ENCODE data around the gene HNRNPAB. TPM values are rescaled to one million over a fixed set of nuclear protein-coding genes. Genes with fewer than 3 reads are reported as not detected.

HNRNPAB gene
- total and polyA plus RNA-seq, 2 donors (not counting 3 experiments of a cell fraction or from before 2014, with no cell fraction given): 207 to 309 TPM

- no peak overlapping the region for H3K9ac ChIP-seq (replicated peaks; ENCODE audit: extremely low read depth, insufficient read depth, low read length)
- DNase-seq (ENCODE audit: low read depth, low spot score): no peak
Measured at GRCh38 chr5:178256746-178257145, 52.4 kb downstream of the HNRNPAB start.

GRCh38 chr5:178257650-178258049 is 53.3 kb downstream of the HNRNPAB start:
- no peaks in the 10 kb centered on the region for H3K4me1 ChIP-seq (ENCODE audit: control insufficient read depth, extremely low read depth, insufficient read depth, low read length)
- H3K27ac ChIP-seq (ENCODE audit: insufficient read depth, low read depth, low read length): no peak overlapping the region
- DNase-seq (ENCODE audit: low read depth, low spot score) (no peak), FAIRE-seq (no peak)
- H3K27me3 ChIP-seq (ENCODE audit: control insufficient read depth in 2 of 2, insufficient read depth in 2 of 2, low read length in 2 of 2): no peaks in the 10 kb centered on the region
- H3K79me2 ChIP-seq (ENCODE audit: control insufficient read depth, insufficient read depth, low read length): no peaks in the 10 kb centered on the region
- H4K20me1 ChIP-seq (replicated peaks; ENCODE audit: control insufficient read depth, extremely low read depth, insufficient read depth, low read length): no peaks in the 10 kb centered on the region
- no peaks in the 10 kb centered on the region for H3K9me1 ChIP-seq (replicated peaks; ENCODE audit: control insufficient read depth, extremely low read depth, insufficient read depth, low read length)
- TF ChIP-seq POLR2AphosphoS5 (IDR thresholded peaks at IDR 0.05; ENCODE audit: insufficient read depth, low read depth, low read length) (no peak), MAX (IDR thresholded peaks at IDR 0.05; ENCODE audit: insufficient read depth, insufficient read length) (no peak), GATA2 (IDR thresholded peaks at IDR 0.05; ENCODE audit: insufficient read depth, insufficient read length, low read depth, low read length) (no peak), EZH2 (IDR thresholded peaks at IDR 0.05; ENCODE audit: borderline replicate concordance, low read depth, low read length, severe bottlenecking) (no peak), FOS (IDR thresholded peaks at IDR 0.05; ENCODE audit: borderline replicate concordance, insufficient read depth, low read length) (no peak), JUN (IDR thresholded peaks at IDR 0.05; ENCODE audit: borderline replicate concordance, insufficient read depth, insufficient read length, low read depth) (no peak), MYC (IDR thresholded peaks at IDR 0.05; ENCODE audit: low read depth, low read length) (no peak), POLR2A (IDR thresholded peaks at IDR 0.05; ENCODE audit: low read depth, low read length) (no peak)
- TF ChIP-seq, protein P1, sequence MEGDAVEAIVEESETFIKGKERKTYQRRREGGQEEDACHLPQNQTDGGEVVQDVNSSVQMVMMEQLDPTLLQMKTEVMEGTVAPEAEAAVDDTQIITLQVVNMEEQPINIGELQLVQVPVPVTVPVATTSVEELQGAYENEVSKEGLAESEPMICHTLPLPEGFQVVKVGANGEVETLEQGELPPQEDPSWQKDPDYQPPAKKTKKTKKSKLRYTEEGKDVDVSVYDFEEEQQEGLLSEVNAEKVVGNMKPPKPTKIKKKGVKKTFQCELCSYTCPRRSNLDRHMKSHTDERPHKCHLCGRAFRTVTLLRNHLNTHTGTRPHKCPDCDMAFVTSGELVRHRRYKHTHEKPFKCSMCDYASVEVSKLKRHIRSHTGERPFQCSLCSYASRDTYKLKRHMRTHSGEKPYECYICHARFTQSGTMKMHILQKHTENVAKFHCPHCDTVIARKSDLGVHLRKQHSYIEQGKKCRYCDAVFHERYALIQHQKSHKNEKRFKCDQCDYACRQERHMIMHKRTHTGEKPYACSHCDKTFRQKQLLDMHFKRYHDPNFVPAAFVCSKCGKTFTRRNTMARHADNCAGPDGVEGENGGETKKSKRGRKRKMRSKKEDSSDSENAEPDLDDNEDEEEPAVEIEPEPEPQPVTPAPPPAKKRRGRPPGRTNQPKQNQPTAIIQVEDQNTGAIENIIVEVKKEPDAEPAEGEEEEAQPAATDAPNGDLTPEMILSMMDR (IDR thresholded peaks at IDR 0.05; ENCODE audit: extremely low read depth in 1 of 2, insufficient read depth in 1 of 2, low read depth in 1 of 2, low read length in 2 of 2): no peak
- BruUV-seq (replicated peaks): no TSS peak
- no peak overlapping the region for H3K9ac ChIP-seq (replicated peaks; ENCODE audit: extremely low read depth, insufficient read depth, low read length)
- dilution Hi-C loops (cut with MboI; ENCODE audit: extremely low pct_ligation_motif_present, low sequenced_read_pairs) (no loop called here), intact Hi-C loops (cut with micrococcal nuclease) (no loop called here)
- ChIA-PET POLR2A (no interaction called here), CTCF (no interaction called here)
- no peaks in the 10 kb centered on the region for H3K36me3 ChIP-seq (ENCODE audit: control insufficient read depth in 2 of 2, extremely low read depth in 1 of 2, insufficient read depth in 2 of 2, low read length in 2 of 2)
- H2AFZ ChIP-seq (ENCODE audit: low read depth, low read length): no peak overlapping the region
- no peaks in the 10 kb centered on the region for H3K9me3 ChIP-seq (replicated peaks; ENCODE audit: control insufficient read depth, insufficient read depth, low read length)
- H3K4me3 ChIP-seq (replicated peaks in 1 of 3; ENCODE audit: insufficient read depth in 1 of 3, low read depth in 1 of 3, low read length in 3 of 3): no peak overlapping the region
- H3K4me2 ChIP-seq (ENCODE audit: insufficient read depth, low read length): no peak overlapping the region

More at GRCh38 chr5:178256746-178257145, 52.4 kb downstream of the HNRNPAB start:
- no peak overlapping the region for H3K27ac ChIP-seq (ENCODE audit: insufficient read depth, low read depth, low read length)
- intact Hi-C loops (cut with micrococcal nuclease) (no loop called here), dilution Hi-C loops (cut with MboI; ENCODE audit: extremely low pct_ligation_motif_present, low sequenced_read_pairs) (no loop called here)
- no peak for TF ChIP-seq GATA2 (IDR thresholded peaks at IDR 0.05; ENCODE audit: insufficient read depth, insufficient read length, low read depth, low read length)
- TF ChIP-seq, protein P1 (IDR thresholded peaks at IDR 0.05; ENCODE audit: extremely low read depth in 1 of 2, insufficient read depth in 1 of 2, low read depth in 1 of 2, low read length in 2 of 2): no peak
- TF ChIP-seq MAX (IDR thresholded peaks at IDR 0.05; ENCODE audit: insufficient read depth, insufficient read length): no peak
- H3K79me2 ChIP-seq (ENCODE audit: control insufficient read depth, insufficient read depth, low read length): no peaks in the 10 kb centered on the region
- no peaks in the 10 kb centered on the region for H3K36me3 ChIP-seq (ENCODE audit: control insufficient read depth in 2 of 2, extremely low read depth in 1 of 2, insufficient read depth in 2 of 2, low read length in 2 of 2)
- H3K4me3 ChIP-seq (replicated peaks in 1 of 3; ENCODE audit: insufficient read depth in 1 of 3, low read depth in 1 of 3, low read length in 3 of 3): no peak overlapping the region
- ChIA-PET CTCF (interaction anchor here (1.1 kb wide), 1 partner anchor 22 kb away, joined by 3 read pairs; no protein-coding TSS in a partner anchor), POLR2A (no interaction called here)
- no peaks in the 10 kb centered on the region for H3K27me3 ChIP-seq (ENCODE audit: control insufficient read depth in 2 of 2, insufficient read depth in 2 of 2, low read length in 2 of 2)
- no peaks in the 10 kb centered on the region for H3K9me1 ChIP-seq (replicated peaks; ENCODE audit: control insufficient read depth, extremely low read depth, insufficient read depth, low read length)
- H3K4me2 ChIP-seq (ENCODE audit: insufficient read depth, low read length): no peak overlapping the region
- no peak overlapping the region for H2AFZ ChIP-seq (ENCODE audit: low read depth, low read length)
- H4K20me1 ChIP-seq (replicated peaks; ENCODE audit: control insufficient read depth, extremely low read depth, insufficient read depth, low read length): no peaks in the 10 kb centered on the region
- no peaks in the 10 kb centered on the region for H3K4me1 ChIP-seq (ENCODE audit: control insufficient read depth, extremely low read depth, insufficient read depth, low read length)
- BruUV-seq (replicated peaks): no TSS peak
- FAIRE-seq: no peak
- no peaks in the 10 kb centered on the region for H3K9me3 ChIP-seq (replicated peaks; ENCODE audit: control insufficient read depth, insufficient read depth, low read length)
